ENCODE measurements around the gene EDIL3.

The EDIL3 gene

GRCh38 chr5:84125216-84125615, 259.5 kb downstream of the EDIL3 start:
- TF ChIP-seq EZH2phosphoT487 (IDR thresholded peaks at IDR 0.05; ENCODE audit: low read depth) = no peak
- no peak for TF ChIP-seq CTCF (IDR thresholded peaks at IDR 0.05; ENCODE audit: low read depth, low read length)
- Histone ChIP-seq H3K4me2 (ENCODE audit: low read length) (no peak overlapping the region), H3K27ac (ENCODE audit: low read length) (no peak overlapping the region), H3K4me1 (ENCODE audit: low read length) (no peaks in the 10 kb centered on the region), H4K20me1 (ENCODE audit: insufficient read depth, low read length) (no peaks in the 10 kb centered on the region), H3K36me3 (replicated peaks; ENCODE audit: low read depth, low read length) (no peaks in the 10 kb centered on the region), H2AFZ (ENCODE audit: low read depth, low read length) (no peak overlapping the region), H3K79me2 (ENCODE audit: low read length) (no peaks in the 10 kb centered on the region), H3K27me3 (ENCODE audit: low read depth, low read length) (no peaks in the 10 kb centered on the region), H3K9ac (ENCODE audit: low read length) (no peak overlapping the region), H3K9me3 (ENCODE audit: insufficient read depth, low read length) (no peaks in the 10 kb centered on the region), H3K4me3 (ENCODE audit: low read length) (no peak overlapping the region)

GRCh38 chr5:84119252-84119651, 265.4 kb downstream of the EDIL3 start:
- Histone ChIP-seq H3K4me3 (ENCODE audit: low read length) (no peak overlapping the region), H3K79me2 (ENCODE audit: low read length) (no peaks in the 10 kb centered on the region), H3K27ac (ENCODE audit: low read length) (no peak overlapping the region), H3K9ac (ENCODE audit: low read length) (no peak overlapping the region), H3K27me3 (ENCODE audit: low read depth, low read length) (no peaks in the 10 kb centered on the region), H3K36me3 (replicated peaks; ENCODE audit: low read depth, low read length) (no peaks in the 10 kb centered on the region), H4K20me1 (ENCODE audit: insufficient read depth, low read length) (no peaks in the 10 kb centered on the region), H3K4me1 (ENCODE audit: low read length) (no peaks in the 10 kb centered on the region), H3K9me3 (ENCODE audit: insufficient read depth, low read length) (no peaks in the 10 kb centered on the region), H3K4me2 (ENCODE audit: low read length) (no peak overlapping the region), H2AFZ (ENCODE audit: low read depth, low read length) (no peak overlapping the region)
- no peak for TF ChIP-seq EZH2phosphoT487 (IDR thresholded peaks at IDR 0.05; ENCODE audit: low read depth)
- TF ChIP-seq CTCF (IDR thresholded peaks at IDR 0.05; ENCODE audit: low read depth, low read length) = no peak

GRCh38 chr5:84118551-84118950, 266.1 kb downstream of the EDIL3 start:
- Histone ChIP-seq H3K27ac (ENCODE audit: low read length) (no peak overlapping the region), H3K4me1 (ENCODE audit: low read length) (no peaks in the 10 kb centered on the region), H2AFZ (ENCODE audit: low read depth, low read length) (no peak overlapping the region), H3K4me3 (ENCODE audit: low read length) (no peak overlapping the region), H3K9ac (ENCODE audit: low read length) (no peak overlapping the region), H3K4me2 (ENCODE audit: low read length) (no peak overlapping the region), H3K79me2 (ENCODE audit: low read length) (no peaks in the 10 kb centered on the region), H3K36me3 (replicated peaks; ENCODE audit: low read depth, low read length) (no peaks in the 10 kb centered on the region), H3K27me3 (ENCODE audit: low read depth, low read length) (no peaks in the 10 kb centered on the region), H4K20me1 (ENCODE audit: insufficient read depth, low read length) (no peaks in the 10 kb centered on the region), H3K9me3 (ENCODE audit: insufficient read depth, low read length) (no peaks in the 10 kb centered on the region)
- TF ChIP-seq CTCF (IDR thresholded peaks at IDR 0.05; ENCODE audit: low read depth, low read length) (no peak), EZH2phosphoT487 (IDR thresholded peaks at IDR 0.05; ENCODE audit: low read depth) (no peak)

GRCh38 chr5:84115727-84116126, 269.0 kb downstream of the EDIL3 start:
- Histone ChIP-seq H3K4me3 (ENCODE audit: low read length) (no peak overlapping the region), H3K79me2 (ENCODE audit: low read length) (no peaks in the 10 kb centered on the region), H3K36me3 (replicated peaks; ENCODE audit: low read depth, low read length) (no peaks in the 10 kb centered on the region), H3K4me2 (ENCODE audit: low read length) (no peak overlapping the region), H4K20me1 (ENCODE audit: insufficient read depth, low read length) (no peaks in the 10 kb centered on the region), H2AFZ (ENCODE audit: low read depth, low read length) (no peak overlapping the region), H3K27me3 (ENCODE audit: low read depth, low read length) (no peaks in the 10 kb centered on the region), H3K9ac (ENCODE audit: low read length) (no peak overlapping the region), H3K27ac (ENCODE audit: low read length) (no peak overlapping the region), H3K4me1 (ENCODE audit: low read length) (no peaks in the 10 kb centered on the region), H3K9me3 (ENCODE audit: insufficient read depth, low read length) (no peaks in the 10 kb centered on the region)
- no peak for TF ChIP-seq CTCF (IDR thresholded peaks at IDR 0.05; ENCODE audit: low read depth, low read length)
- TF ChIP-seq EZH2phosphoT487 (IDR thresholded peaks at IDR 0.05; ENCODE audit: low read depth) = no peak
